ENCODE results near the gene ODF2.

- TF ChIP-seq SUZ12 (IDR thresholded peaks at IDR 0.05; ENCODE audit: low read length) (no peak), TAF1 (IDR thresholded peaks at IDR 0.05; ENCODE audit: low read depth, low read length) (no peak), SP1 (IDR thresholded peaks at IDR 0.05; ENCODE audit: low read depth, low read length) (no peak), BRCA1 (IDR thresholded peaks at IDR 0.05; ENCODE audit: low read depth, low read length) (no peak), CBX5 (IDR thresholded peaks at IDR 0.05; ENCODE audit: low read depth, low read length) (no peak), BACH1 (IDR thresholded peaks at IDR 0.05; ENCODE audit: low read length) (no peak)
- TF ChIP-seq, protein P1, sequence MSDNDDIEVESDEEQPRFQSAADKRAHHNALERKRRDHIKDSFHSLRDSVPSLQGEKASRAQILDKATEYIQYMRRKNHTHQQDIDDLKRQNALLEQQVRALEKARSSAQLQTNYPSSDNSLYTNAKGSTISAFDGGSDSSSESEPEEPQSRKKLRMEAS (IDR thresholded peaks at IDR 0.05), result no peak
- TF ChIP-seq, protein P2, sequence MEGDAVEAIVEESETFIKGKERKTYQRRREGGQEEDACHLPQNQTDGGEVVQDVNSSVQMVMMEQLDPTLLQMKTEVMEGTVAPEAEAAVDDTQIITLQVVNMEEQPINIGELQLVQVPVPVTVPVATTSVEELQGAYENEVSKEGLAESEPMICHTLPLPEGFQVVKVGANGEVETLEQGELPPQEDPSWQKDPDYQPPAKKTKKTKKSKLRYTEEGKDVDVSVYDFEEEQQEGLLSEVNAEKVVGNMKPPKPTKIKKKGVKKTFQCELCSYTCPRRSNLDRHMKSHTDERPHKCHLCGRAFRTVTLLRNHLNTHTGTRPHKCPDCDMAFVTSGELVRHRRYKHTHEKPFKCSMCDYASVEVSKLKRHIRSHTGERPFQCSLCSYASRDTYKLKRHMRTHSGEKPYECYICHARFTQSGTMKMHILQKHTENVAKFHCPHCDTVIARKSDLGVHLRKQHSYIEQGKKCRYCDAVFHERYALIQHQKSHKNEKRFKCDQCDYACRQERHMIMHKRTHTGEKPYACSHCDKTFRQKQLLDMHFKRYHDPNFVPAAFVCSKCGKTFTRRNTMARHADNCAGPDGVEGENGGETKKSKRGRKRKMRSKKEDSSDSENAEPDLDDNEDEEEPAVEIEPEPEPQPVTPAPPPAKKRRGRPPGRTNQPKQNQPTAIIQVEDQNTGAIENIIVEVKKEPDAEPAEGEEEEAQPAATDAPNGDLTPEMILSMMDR (IDR thresholded peaks at IDR 0.05; ENCODE audit: control extremely low read depth in 1 of 3, insufficient read depth in 1 of 3, low read depth in 1 of 3, low read length in 3 of 3), result no peak
Observed at GRCh38 chr9:128493424-128493823, 37.6 kb downstream of the ODF2 start.

Data from H1 (cell line).